NB4 (cell line): ENCODE results near the gene FNIP1.

Experiments used
- POLR2A ChIP-seq: IDR thresholded peaks from 2 replicates; pipeline ENCODE4 v1.6.1; 2011; ENCODE audit warnings: mild to moderate bottlenecking; ENCODE audit not compliant: insufficient read length; ENCODE audit errors: extremely low read depth
- TF ChIP-seq, protein P1 (sequence below): IDR thresholded peaks from one replicate; pipeline ENCODE4 v1.5.1; 2012; ENCODE audit warnings: low read depth, low read length
- TF ChIP-seq, protein P2 (sequence below): IDR thresholded peaks from 2 replicates; pipeline ENCODE4 v1.6.1; 2011; ENCODE audit warnings: low read depth, low read length

DNA sequence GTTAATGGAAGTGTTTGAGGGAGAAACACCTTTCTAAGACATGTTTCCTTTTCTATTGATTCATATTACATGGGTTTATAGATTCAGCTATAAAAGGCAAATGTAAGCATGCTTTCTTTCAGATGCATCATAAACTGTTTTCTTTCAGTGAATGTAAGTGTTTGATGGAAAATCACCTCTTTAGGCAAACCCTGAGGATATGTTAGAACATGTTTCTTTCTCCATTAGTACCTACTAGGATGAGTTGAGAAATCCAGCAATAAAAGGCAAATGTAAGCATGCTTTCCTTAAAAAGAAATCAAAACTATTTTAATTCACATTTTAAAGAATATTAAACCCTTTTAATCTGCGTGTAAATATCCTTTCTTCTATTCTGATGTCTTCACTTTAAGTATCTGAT, 31.6 kb downstream of the FNIP1 start:
- TF ChIP-seq, protein P1, sequence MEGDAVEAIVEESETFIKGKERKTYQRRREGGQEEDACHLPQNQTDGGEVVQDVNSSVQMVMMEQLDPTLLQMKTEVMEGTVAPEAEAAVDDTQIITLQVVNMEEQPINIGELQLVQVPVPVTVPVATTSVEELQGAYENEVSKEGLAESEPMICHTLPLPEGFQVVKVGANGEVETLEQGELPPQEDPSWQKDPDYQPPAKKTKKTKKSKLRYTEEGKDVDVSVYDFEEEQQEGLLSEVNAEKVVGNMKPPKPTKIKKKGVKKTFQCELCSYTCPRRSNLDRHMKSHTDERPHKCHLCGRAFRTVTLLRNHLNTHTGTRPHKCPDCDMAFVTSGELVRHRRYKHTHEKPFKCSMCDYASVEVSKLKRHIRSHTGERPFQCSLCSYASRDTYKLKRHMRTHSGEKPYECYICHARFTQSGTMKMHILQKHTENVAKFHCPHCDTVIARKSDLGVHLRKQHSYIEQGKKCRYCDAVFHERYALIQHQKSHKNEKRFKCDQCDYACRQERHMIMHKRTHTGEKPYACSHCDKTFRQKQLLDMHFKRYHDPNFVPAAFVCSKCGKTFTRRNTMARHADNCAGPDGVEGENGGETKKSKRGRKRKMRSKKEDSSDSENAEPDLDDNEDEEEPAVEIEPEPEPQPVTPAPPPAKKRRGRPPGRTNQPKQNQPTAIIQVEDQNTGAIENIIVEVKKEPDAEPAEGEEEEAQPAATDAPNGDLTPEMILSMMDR, result no peak
- TF ChIP-seq POLR2A, result no peak
- TF ChIP-seq, protein P2, sequence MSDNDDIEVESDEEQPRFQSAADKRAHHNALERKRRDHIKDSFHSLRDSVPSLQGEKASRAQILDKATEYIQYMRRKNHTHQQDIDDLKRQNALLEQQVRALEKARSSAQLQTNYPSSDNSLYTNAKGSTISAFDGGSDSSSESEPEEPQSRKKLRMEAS, result no peak
